HFFc6 (cell line): ENCODE data around the gene ABCF1. TPM values are rescaled to one million over a fixed set of nuclear protein-coding genes. Genes with fewer than 3 reads are reported as not detected.
A peak's percentile ranks its signal among the peaks of the same experiment; 100 is the strongest.
"Not testable (repeated sequence)": the region's sequence is repeated elsewhere in the genome, so short reads cannot be mapped to it uniquely, and the experiment has no call there.

Experiments
- DNase-seq: peaks from one replicate; pipeline ENCODE4 v3.0.0-alpha.2; 2018
- H3K27ac Mint-ChIP-seq: 2 replicates; pipeline ENCODE4 v1.8.0; 2020; ENCODE audit warnings: mild to moderate bottlenecking, mixed read lengths
- H3K27me3 Mint-ChIP-seq: 2 replicates; pipeline ENCODE4 v1.8.0; 2021; ENCODE audit warnings: mild to moderate bottlenecking, moderate library complexity, mixed read lengths; ENCODE audit not compliant: insufficient read depth
- H3K36me3 Mint-ChIP-seq: 2 replicates; pipeline ENCODE4 v1.8.0; 2021; ENCODE audit warnings: low read depth, mixed read lengths
- H3K4me1 Mint-ChIP-seq: 2 replicates; pipeline ENCODE4 v1.8.0; 2020; ENCODE audit warnings: low read depth, mixed read lengths
- H3K4me3 Mint-ChIP-seq: 2 replicates; pipeline ENCODE4 v1.8.0; 2020; ENCODE audit warnings: mild to moderate bottlenecking, moderate library complexity, mixed read lengths
- H3K9me3 Mint-ChIP-seq: 2 replicates; pipeline ENCODE4 v1.8.0; 2020; ENCODE audit warnings: mild to moderate bottlenecking, mixed read lengths
- long read RNA-seq: library from polyadenylated mRNA; unstranded; transcript quantifications from one replicate; pipeline ENCODE4 v2.0.0, GENCODE V29; 2019
- total RNA-seq, 6 experiments: library from RNA; stranded (reverse); fragmentation: NEBNext Ultra II Directional; extraction: Animal tissue kit (Norgen Biotek cat#: 25700); gene quantifications; 2 replicates in 1 of 6; 3 replicates in 5 of 6; pipeline ENCODE4 v1.2.3, GENCODE V29; 2021
- TF ChIP-seq, protein P1 (sequence below): fragments of 200-600 bp; sonication (generic); IDR thresholded peaks from 2 replicates; pipeline ENCODE4 v1.5.0; 2021; ENCODE audit warnings: antibody characterized with exemption, mild to moderate bottlenecking

The ABCF1 gene
- 10 to 100 TPM; 51.3 to 69.3 (median 63.1) TPM for total RNA-seq
- long read RNA-seq, partial matches to known transcripts: 28 of 51 reads
- long read RNA-seq, other reads (novel, unspliced or antisense): 20 of 51 reads

DNA sequence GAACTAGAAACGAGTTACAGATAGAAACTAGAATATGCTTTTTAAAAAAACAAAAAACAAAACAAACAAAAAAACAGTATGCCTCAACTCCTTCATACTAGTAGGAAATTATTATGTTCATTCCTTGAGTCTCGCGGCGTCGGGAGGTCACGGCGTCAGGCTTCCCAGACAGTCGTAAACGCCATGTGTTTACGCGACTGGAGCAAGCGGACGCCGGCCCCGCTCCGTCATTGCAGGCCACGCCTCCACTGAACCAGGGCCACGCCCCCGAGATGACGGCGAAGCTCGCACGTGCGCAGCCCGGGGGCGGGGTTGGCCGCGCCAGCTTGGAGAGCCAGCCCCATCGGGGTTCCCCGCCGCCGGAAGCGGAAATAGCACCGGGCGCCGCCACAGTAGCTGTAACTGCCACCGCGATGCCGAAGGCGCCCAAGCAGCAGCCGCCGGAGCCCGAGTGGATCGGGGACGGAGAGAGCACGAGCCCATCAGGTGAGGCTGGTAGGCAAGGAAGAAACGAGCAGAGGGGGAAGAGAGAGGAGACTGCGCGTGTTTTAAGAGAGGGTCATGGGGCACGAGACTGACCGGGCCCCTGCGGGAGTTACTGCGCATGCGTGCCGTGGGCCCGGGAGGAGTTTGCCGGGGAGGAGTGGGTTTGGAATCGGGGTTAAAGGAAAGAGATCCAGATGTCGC is at the start of gene ABCF1:
ABCF1 (plus strand) TSS at position 368 of the 687 bp plus-strand sequence; CDS start at position 414, 46 bp downstream.
- Mint-ChIP-seq H3K4me1 (peaks cover 53% of the 10 kb centered on the region), H3K36me3 (no peaks in the 10 kb centered on the region; the same call in 1 of the 2 replicates), H3K9me3 (no peaks in the 10 kb centered on the region), H3K27ac (peak within 1 kb of the TSS; percentile 96), H3K4me3 (peak within 1 kb of the TSS; percentile 93), H3K27me3 (peaks cover 4% of the 10 kb centered on the region)
- TF ChIP-seq, protein P1, sequence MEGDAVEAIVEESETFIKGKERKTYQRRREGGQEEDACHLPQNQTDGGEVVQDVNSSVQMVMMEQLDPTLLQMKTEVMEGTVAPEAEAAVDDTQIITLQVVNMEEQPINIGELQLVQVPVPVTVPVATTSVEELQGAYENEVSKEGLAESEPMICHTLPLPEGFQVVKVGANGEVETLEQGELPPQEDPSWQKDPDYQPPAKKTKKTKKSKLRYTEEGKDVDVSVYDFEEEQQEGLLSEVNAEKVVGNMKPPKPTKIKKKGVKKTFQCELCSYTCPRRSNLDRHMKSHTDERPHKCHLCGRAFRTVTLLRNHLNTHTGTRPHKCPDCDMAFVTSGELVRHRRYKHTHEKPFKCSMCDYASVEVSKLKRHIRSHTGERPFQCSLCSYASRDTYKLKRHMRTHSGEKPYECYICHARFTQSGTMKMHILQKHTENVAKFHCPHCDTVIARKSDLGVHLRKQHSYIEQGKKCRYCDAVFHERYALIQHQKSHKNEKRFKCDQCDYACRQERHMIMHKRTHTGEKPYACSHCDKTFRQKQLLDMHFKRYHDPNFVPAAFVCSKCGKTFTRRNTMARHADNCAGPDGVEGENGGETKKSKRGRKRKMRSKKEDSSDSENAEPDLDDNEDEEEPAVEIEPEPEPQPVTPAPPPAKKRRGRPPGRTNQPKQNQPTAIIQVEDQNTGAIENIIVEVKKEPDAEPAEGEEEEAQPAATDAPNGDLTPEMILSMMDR: no peak
- DNase-seq: peak; percentile 95

DNA sequence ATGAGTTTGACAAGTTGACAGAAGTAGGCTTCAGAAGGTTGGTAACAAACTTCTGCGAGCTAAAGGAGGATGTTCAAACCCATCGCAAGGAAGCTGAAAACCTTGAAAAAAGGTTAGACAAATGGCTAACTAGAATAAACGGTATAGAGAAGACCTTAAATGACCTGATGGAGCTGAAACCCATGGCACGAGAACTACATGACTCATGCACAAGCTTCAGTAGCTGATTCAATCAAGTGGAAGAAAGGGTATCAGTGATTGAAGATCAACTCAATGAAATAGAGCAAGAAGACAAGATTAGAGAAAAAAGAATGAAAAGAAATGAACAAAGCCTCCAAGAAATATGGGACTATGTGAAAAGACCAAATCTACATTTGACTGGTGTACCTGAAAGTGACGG is 49.3 kb upstream of the ABCF1 start:
- Mint-ChIP-seq H3K36me3 (peaks cover 23% of the 10 kb centered on the region), H3K4me3 (peak overlapping the region; percentile 4), H3K27ac (peak overlapping the region; percentile 41), H3K4me1 (peaks cover 33% of the 10 kb centered on the region)
- not testable (repeated sequence) for H3K27me3 Mint-ChIP-seq, H3K9me3 Mint-ChIP-seq
- DNase-seq: peak; percentile 25

DNA sequence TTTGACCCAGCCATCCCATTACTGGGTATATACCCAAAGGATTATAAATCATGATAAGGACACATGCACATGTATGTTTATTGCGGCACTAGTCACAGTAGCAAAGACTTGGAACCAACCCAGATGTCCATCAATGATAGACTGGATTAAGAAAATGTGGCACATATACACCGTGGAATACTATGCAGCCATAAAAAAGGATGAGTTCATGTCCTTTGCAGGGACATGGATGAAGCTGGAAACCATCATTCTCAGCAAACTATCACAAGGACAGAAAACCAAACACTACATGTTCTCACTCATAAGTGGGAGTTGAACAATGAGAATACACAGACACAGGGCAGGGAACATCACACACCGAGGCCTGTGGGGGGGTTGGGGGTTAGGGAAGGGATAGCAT is 44.8 kb upstream of the ABCF1 start:
- H3K36me3 Mint-ChIP-seq: peaks cover 15% of the 10 kb centered on the region; the same call in 1 of the 2 replicates
- not testable (repeated sequence) for DNase-seq, H3K27ac Mint-ChIP-seq

DNA sequence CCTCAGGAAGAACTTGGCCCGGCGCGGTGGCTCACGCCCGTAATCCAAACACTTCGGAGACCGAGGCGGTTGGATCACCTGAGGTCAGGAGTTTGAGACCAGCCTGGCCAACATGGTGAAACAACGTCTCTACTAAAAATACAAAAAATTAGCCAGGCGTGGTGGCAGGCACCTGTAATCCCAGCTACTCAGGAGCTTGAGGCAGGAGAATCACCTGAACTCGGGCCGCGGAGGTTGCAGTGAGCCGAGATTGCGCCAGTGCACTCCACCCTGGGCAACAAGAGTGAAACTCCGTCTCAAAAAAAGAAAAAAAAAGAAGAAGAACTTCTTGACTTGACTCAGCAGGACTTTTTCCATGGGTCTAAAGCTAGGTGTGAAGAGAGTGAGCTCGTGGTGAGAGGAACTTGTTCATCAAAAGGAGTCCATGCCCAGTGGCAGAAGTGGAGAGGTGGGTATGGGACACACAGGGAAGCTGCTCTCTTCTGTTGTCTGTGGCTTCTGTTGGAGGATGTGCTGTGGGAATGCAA is 41.8 kb upstream of the ABCF1 start:
- H3K27ac Mint-ChIP-seq, H3K27me3 Mint-ChIP-seq, H3K4me3 Mint-ChIP-seq, H3K9me3 Mint-ChIP-seq, DNase-seq: not testable (repeated sequence)
- Mint-ChIP-seq H3K36me3 (peaks cover 10% of the 10 kb centered on the region; the same call in 1 of the 2 replicates), H3K4me1 (peaks cover 39% of the 10 kb centered on the region)

More for the DNA sequence above, 44.8 kb upstream of the ABCF1 start:
- H3K4me1 Mint-ChIP-seq: peaks cover 47% of the 10 kb centered on the region
- not testable (repeated sequence) for H3K4me3 Mint-ChIP-seq, H3K27me3 Mint-ChIP-seq, H3K9me3 Mint-ChIP-seq

DNA sequence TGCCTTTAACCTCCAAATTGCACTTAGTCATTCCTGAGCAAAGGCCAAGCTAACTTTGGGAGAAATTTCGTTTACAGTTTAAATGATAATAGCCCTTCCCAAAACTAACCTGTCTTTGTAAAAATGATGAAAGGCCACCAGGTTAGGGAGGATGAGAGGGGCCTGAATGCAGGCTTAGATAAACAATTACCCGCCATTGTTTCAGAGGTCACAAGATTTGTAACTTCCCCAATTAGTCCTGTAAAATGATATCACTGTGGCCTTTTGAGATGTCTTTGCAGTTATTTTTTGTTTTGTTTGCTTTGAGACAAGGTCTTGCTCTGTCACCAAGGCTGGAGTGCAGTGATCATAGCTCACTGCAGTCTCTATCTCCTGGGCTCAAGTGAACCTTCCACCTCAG is 41.2 kb upstream of the ABCF1 start:
- Mint-ChIP-seq H3K9me3 (no peaks in the 10 kb centered on the region), H3K4me1 (peaks cover 39% of the 10 kb centered on the region), H3K4me3 (no peak overlapping the region; the same call in 1 of the 2 replicates), H3K27ac (no peak overlapping the region), H3K27me3 (peaks cover 2% of the 10 kb centered on the region; the same call in 1 of the 2 replicates), H3K36me3 (peaks cover 4% of the 10 kb centered on the region; the same call in 1 of the 2 replicates)
- no peak for DNase-seq
- TF ChIP-seq, protein P1: no peak

DNA sequence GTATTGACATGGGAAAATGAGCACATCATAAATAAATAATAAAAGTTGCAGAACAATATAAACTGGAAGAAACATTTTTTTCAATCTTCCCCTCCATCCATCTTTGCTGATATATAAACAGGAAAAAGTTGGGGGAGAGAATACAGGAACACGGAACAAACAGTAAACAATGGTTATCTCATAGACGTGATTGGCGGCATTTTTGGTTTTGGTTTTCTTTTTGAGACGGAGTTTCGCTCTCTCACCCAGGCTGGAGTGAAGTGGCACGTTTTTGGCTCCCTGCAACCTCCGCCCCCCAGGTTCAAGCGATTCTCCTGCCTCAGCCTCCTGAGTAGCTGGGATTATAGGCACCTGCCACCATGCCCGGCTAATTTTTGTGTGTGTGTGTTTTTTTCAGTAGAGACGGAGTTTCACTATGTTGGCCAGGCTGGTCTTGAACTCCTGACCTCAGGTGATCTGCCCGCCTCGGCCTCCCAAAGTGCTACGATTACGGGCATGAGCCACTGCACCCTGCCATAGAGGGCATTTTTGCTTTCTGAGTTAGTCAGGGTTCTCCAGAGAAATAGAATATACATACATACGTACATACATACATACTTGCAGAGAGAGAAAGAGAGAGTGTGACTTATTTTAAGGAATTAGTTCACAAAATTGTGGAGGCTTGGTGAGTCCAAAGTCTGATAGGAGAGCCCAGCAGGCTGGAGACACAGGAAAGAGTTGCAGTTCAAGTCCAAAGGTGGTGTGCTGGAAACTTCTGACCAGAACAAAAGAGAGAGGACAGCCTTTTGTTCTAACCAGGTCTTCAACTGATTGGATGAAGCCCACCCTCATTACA is 37.6 kb upstream of the ABCF1 start:
- H3K36me3 Mint-ChIP-seq: no peaks in the 10 kb centered on the region
- no peak for DNase-seq
- peaks cover 2% of the 10 kb centered on the region; the same call in 1 of the 2 replicates for H3K27me3 Mint-ChIP-seq
- TF ChIP-seq, protein P1: no peak
- no peaks in the 10 kb centered on the region for H3K9me3 Mint-ChIP-seq
- H3K4me1 Mint-ChIP-seq: peaks cover 25% of the 10 kb centered on the region
- H3K27ac Mint-ChIP-seq: no peak overlapping the region
- H3K4me3 Mint-ChIP-seq: no peak overlapping the region
